ENCODE data around the gene POLD1. TPM values are rescaled to one million over a fixed set of nuclear protein-coding genes. Genes with fewer than 3 reads are reported as not detected.
A peak's percentile ranks its signal among the peaks of the same experiment; 100 is the strongest.

Gene POLD1
- total RNA-seq, 4 donors from 2014 or later = 14.0 to 18.8 (median 17.6) TPM

- 93% methylated on average over 4 to 5 of the region's 13 CpGs for WGBS, 2 donors
- intact Hi-C loops (cut with DNase I) = no loop called here
These were observed 28.9 kb downstream of the POLD1 start for GRCh38 chr19:50413096-50413495.

GRCh38 chr19:50413531-50413930 lies 29.4 kb downstream of the POLD1 start:
- peaks cover 0 to 23% (median 4%) of the 10 kb centered on the region in 4 donors for H3K27me3 ChIP-seq
- H3K4me3 ChIP-seq = no peak overlapping the region
- intact Hi-C loops (cut with DNase I) = no loop called here
- H3K9me3 ChIP-seq = no peaks in the 10 kb centered on the region
- 90 to 95% methylated on average over 4 of the region's 21 CpGs for WGBS, 2 donors
- DNase-seq = no peak
- H3K36me3 ChIP-seq = peaks cover 0 to 22% (median 2%) of the 10 kb centered on the region in 3 donors
- no peak overlapping the region for H3K27ac ChIP-seq
- TF ChIP-seq POLR2A (IDR thresholded peaks at IDR 0.05) = no peak
- no peak for TF ChIP-seq CTCF (IDR thresholded peaks at IDR 0.05)
- H3K4me1 ChIP-seq = peaks cover 0 to 12% (median 0%) of the 10 kb centered on the region in 3 donors

More at GRCh38 chr19:50413096-50413495, 28.9 kb downstream of the POLD1 start:
- H3K27ac ChIP-seq = no peak overlapping the region
- H3K27me3 ChIP-seq = peaks cover 0 to 19% (median 1%) of the 10 kb centered on the region in 4 donors
- no peaks in the 10 kb centered on the region for H3K9me3 ChIP-seq
- no peak for TF ChIP-seq POLR2A (IDR thresholded peaks at IDR 0.05)
- no peak for TF ChIP-seq CTCF (IDR thresholded peaks at IDR 0.05)
- no peak for DNase-seq
- H3K4me1 ChIP-seq = peaks cover 0 to 8% (median 0%) of the 10 kb centered on the region in 3 donors
- no peak overlapping the region for H3K4me3 ChIP-seq
- peaks cover 0 to 26% (median 2%) of the 10 kb centered on the region in 3 donors for H3K36me3 ChIP-seq

- Histone ChIP-seq H3K27ac (peak overlapping the region in 1 of 4 donors; percentile 7), H3K36me3 (peaks cover 0 to 6% (median 0%) of the 10 kb centered on the region in 3 donors), H3K9me3 (no peaks in the 10 kb centered on the region), H3K27me3 (peaks cover 0 to 38% (median 10%) of the 10 kb centered on the region in 4 donors), H3K4me1 (peaks cover 0 to 19% (median 0%) of the 10 kb centered on the region in 3 donors), H3K4me3 (peak overlapping the region in 1 of 4 donors; percentile 22)
- intact Hi-C loops (cut with DNase I) = no loop called here
- TF ChIP-seq CTCF (IDR thresholded peaks at IDR 0.05) (peak; percentile 62 to 83 (median 74)), POLR2A (IDR thresholded peaks at IDR 0.05) (no peak)
- 45 to 49% methylated on average over 12 to 15 of the region's 37 CpGs for WGBS, 2 donors
- DNase-seq = no peak
These were observed 30.9 kb downstream of the POLD1 start for GRCh38 chr19:50414864-50415660.

GRCh38 chr19:50415661-50416033 lies 31.5 kb downstream of the POLD1 start:
- peak overlapping the region in 1 of 4 donors; percentile 22 for H3K4me3 ChIP-seq
- H3K4me1 ChIP-seq = peaks cover 0 to 19% (median 0%) of the 10 kb centered on the region in 3 donors
- H3K36me3 ChIP-seq = peaks cover 0 to under 1% (median 0%) of the 10 kb centered on the region in 3 donors
- peak; percentile 51 for DNase-seq
- 100% methylated on average over 1 of the region's 22 CpGs; no CpG with 5 or more reads in 1 of the 2 donors for WGBS, 2 donors
- H3K27me3 ChIP-seq = peaks cover 0 to 44% (median 10%) of the 10 kb centered on the region in 4 donors
- H3K27ac ChIP-seq = peak overlapping the region in 1 of 4 donors; percentile 7
- TF ChIP-seq CTCF (IDR thresholded peaks at IDR 0.05) (no peak), POLR2A (IDR thresholded peaks at IDR 0.05) (no peak)
- intact Hi-C loops (cut with DNase I) = no loop called here
- H3K9me3 ChIP-seq = no peaks in the 10 kb centered on the region

Measured in esophagus squamous epithelium (tissue), 5 donors.